OCI-LY1 (cell line): ENCODE data around the gene BRD3OS.
"Not testable (repeated sequence)": the region's sequence is repeated elsewhere in the genome, so short reads cannot be mapped to it uniquely, and the experiment has no call there.

ENCODE experiments used
- H2AFZ ChIP-seq: fragments of 200-600 bp; sonication (generic), shearing (Covaris generic); 2 replicates; pipeline ENCODE4 v1.6.0; 2014; ENCODE audit warnings: antibody characterized with exemption, mild to moderate bottlenecking, low read length
- H3F3A ChIP-seq: fragments of 200-600 bp; sonication (generic), shearing (Covaris generic); 2 replicates; pipeline ENCODE4 v1.6.0; 2014; ENCODE audit warnings: mild to moderate bottlenecking, antibody characterized with exemption, low read length, moderate library complexity; ENCODE audit not compliant: insufficient read depth
- H3K27ac ChIP-seq: fragments of 200-600 bp; sonication (generic); 2 replicates; pipeline ENCODE4 v1.5.1; 2014; ENCODE audit warnings: low read length, mixed run types, mild to moderate bottlenecking, low read depth; ENCODE audit not compliant: poor library complexity, severe bottlenecking
- H3K27me3 ChIP-seq: fragments of 200-600 bp; sonication (generic); 2 replicates; pipeline ENCODE4 v1.6.0; 2014; ENCODE audit warnings: antibody characterized with exemption, mild to moderate bottlenecking, low read length, moderate library complexity; ENCODE audit not compliant: insufficient read depth
- H3K36me3 ChIP-seq: fragments of 200-600 bp; sonication (generic); 2 replicates; pipeline ENCODE4 v1.6.1; 2014; ENCODE audit warnings: mild to moderate bottlenecking, antibody characterized with exemption, low read length, moderate library complexity, mixed read lengths; ENCODE audit not compliant: insufficient read depth
- H3K4me1 ChIP-seq: fragments of 200-600 bp; sonication (generic); 2 replicates; pipeline ENCODE4 v1.5.1; 2014; ENCODE audit warnings: mild to moderate bottlenecking, low read length, moderate library complexity; ENCODE audit not compliant: insufficient read depth, severe bottlenecking
- H3K4me2 ChIP-seq: fragments of 200-600 bp; sonication (generic), shearing (Covaris generic); 2 replicates; pipeline ENCODE4 v1.6.1; 2014; ENCODE audit warnings: low read length
- H3K4me3 ChIP-seq: fragments of 200-600 bp; sonication (generic); 2 replicates; pipeline ENCODE4 v1.5.1; 2014; ENCODE audit warnings: low read length, low read depth, mild to moderate bottlenecking, mixed read lengths; ENCODE audit not compliant: poor library complexity, severe bottlenecking
- H3K79me2 ChIP-seq: fragments of 200-600 bp; shearing (Covaris generic); 2 replicates; pipeline ENCODE4 v1.6.1; 2016; ENCODE audit warnings: mixed run types, low read length, mixed read lengths; ENCODE audit not compliant: insufficient read depth
- H3K9ac ChIP-seq: fragments of 200-600 bp; sonication (generic), shearing (Covaris generic); 2 replicates; pipeline ENCODE4 v1.6.1; 2014; ENCODE audit warnings: mild to moderate bottlenecking, low read length, mixed read lengths
- H3K9me2 ChIP-seq: fragments of 200-600 bp; sonication (generic), shearing (Covaris generic); 2 replicates; pipeline ENCODE4 v1.6.1; 2014; ENCODE audit warnings: low read depth, mild to moderate bottlenecking, low read length, mixed read lengths
- H3K9me3 ChIP-seq: fragments of 200-600 bp; shearing (Covaris generic); 2 replicates; pipeline ENCODE4 v1.6.1; 2014; ENCODE audit warnings: low read length, mixed read lengths
- H4K20me1 ChIP-seq: fragments of 200-600 bp; sonication (generic), shearing (Covaris generic); 2 replicates; pipeline ENCODE4 v1.6.0; 2016; ENCODE audit warnings: mild to moderate bottlenecking, low read length; ENCODE audit not compliant: insufficient read depth
- EZH2 ChIP-seq: fragments of 200-600 bp; sonication (generic), shearing (Covaris generic); IDR thresholded peaks from 2 replicates; pipeline ENCODE4 v1.8.0; 2017; ENCODE audit warnings: borderline replicate concordance, mixed run types, mild to moderate bottlenecking, antibody characterized with exemption, low read length, moderate library complexity, mixed read lengths
- TF ChIP-seq, protein P1 (sequence below): fragments of 200-600 bp; sonication (generic), shearing (Covaris generic); IDR thresholded peaks from 2 replicates; pipeline ENCODE4 v1.5.1; 2017; ENCODE audit warnings: mild to moderate bottlenecking, antibody characterized with exemption, low read length, moderate library complexity, mixed read lengths

BRD3OS gene

DNA sequence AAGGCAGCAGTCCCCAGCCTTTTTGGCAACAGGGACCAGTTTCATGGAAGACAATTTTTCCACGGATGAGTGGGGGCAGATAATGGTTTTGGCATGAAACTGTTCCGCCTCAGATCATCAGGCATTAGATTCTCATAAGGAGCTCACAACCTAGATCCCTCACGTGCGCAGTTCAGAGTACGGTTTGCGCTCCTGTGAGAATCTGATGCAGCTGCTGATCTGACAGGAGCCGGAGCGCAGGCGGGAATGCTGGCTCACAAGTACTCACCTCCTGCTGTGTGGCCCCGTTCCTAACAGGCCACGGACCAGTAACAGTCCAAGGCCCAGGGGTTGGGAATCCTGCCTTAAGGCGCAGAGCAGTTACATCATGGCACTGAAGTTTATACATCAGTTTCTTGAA lies 45.9 kb downstream of the BRD3OS start:
- Histone ChIP-seq H3K4me3 (no peak overlapping the region), H2AFZ (no peak overlapping the region), H3K9me2 (no peaks in the 10 kb centered on the region), H4K20me1 (no peaks in the 10 kb centered on the region), H3K4me2 (no peak overlapping the region), H3K4me1 (peaks cover 10% of the 10 kb centered on the region), H3K27ac (no peak overlapping the region), H3K79me2 (no peaks in the 10 kb centered on the region), H3K9ac (no peak overlapping the region), H3K36me3 (no peaks in the 10 kb centered on the region; the same call in 1 of the 2 replicates), H3K27me3 (peaks cover 14% of the 10 kb centered on the region; the same call in 1 of the 2 replicates), H3K9me3 (0 out of 2 replicates have a peak, but pooled peaks cover 6% of the 10 kb centered on the region), H3F3A (no peaks in the 10 kb centered on the region)
- TF ChIP-seq EZH2, result no peak
- TF ChIP-seq, protein P1, sequence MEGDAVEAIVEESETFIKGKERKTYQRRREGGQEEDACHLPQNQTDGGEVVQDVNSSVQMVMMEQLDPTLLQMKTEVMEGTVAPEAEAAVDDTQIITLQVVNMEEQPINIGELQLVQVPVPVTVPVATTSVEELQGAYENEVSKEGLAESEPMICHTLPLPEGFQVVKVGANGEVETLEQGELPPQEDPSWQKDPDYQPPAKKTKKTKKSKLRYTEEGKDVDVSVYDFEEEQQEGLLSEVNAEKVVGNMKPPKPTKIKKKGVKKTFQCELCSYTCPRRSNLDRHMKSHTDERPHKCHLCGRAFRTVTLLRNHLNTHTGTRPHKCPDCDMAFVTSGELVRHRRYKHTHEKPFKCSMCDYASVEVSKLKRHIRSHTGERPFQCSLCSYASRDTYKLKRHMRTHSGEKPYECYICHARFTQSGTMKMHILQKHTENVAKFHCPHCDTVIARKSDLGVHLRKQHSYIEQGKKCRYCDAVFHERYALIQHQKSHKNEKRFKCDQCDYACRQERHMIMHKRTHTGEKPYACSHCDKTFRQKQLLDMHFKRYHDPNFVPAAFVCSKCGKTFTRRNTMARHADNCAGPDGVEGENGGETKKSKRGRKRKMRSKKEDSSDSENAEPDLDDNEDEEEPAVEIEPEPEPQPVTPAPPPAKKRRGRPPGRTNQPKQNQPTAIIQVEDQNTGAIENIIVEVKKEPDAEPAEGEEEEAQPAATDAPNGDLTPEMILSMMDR, result no peak

DNA sequence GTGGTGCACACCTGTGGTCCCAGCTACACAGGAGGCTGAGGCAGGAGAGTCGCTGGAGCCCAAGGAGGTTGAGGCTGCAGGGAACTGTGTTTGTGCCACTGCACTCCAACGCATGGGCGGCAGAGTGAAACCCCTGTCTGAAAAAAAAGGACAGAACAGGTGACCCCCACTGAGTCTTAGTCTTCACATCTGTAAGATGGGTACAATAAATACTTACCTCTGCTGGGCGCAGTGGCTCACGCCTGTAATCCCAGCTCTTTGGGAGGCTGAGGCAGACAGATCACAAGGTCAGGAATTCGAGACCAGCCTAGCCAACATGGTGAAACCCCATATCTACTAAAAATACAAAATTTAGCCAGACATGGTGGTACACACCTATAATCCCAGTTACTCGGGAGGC lies 47.4 kb downstream of the BRD3OS start:
- H4K20me1 ChIP-seq, H3F3A ChIP-seq, H3K36me3 ChIP-seq, H2AFZ ChIP-seq, H3K4me1 ChIP-seq, H3K9ac ChIP-seq, H3K9me3 ChIP-seq, H3K9me2 ChIP-seq, H3K4me3 ChIP-seq, H3K27ac ChIP-seq, H3K4me2 ChIP-seq, H3K79me2 ChIP-seq: not testable (repeated sequence)
- H3K27me3 ChIP-seq, result peaks cover 14% of the 10 kb centered on the region; the same call in 1 of the 2 replicates

GRCh38 chr9:134073500-134073899 lies 48.2 kb downstream of the BRD3OS start:
- no peak overlapping the region for H3K4me3 ChIP-seq
- H3K4me2 ChIP-seq, result no peak overlapping the region
- 0 out of 2 replicates have a peak, but pooled peaks cover 6% of the 10 kb centered on the region for H3K9me3 ChIP-seq
- no peak overlapping the region for H2AFZ ChIP-seq
- no peaks in the 10 kb centered on the region; the same call in 1 of the 2 replicates for H3K36me3 ChIP-seq
- H3K27me3 ChIP-seq, result peaks cover 14% of the 10 kb centered on the region; the same call in 1 of the 2 replicates
- TF ChIP-seq EZH2, result no peak
- TF ChIP-seq, protein P1, result no peak
- H3K4me1 ChIP-seq, result no peaks in the 10 kb centered on the region
- no peak overlapping the region for H3K9ac ChIP-seq
- H3K27ac ChIP-seq, result no peak overlapping the region
- no peaks in the 10 kb centered on the region for H4K20me1 ChIP-seq
- no peaks in the 10 kb centered on the region for H3K9me2 ChIP-seq
- H3F3A ChIP-seq, result no peaks in the 10 kb centered on the region
- no peaks in the 10 kb centered on the region for H3K79me2 ChIP-seq

- not testable (repeated sequence) for H3K4me1 ChIP-seq, H3K9me3 ChIP-seq, H3K4me3 ChIP-seq, H3K9me2 ChIP-seq, H3K4me2 ChIP-seq, H4K20me1 ChIP-seq, H3K27ac ChIP-seq, H3F3A ChIP-seq, H3K27me3 ChIP-seq, H3K79me2 ChIP-seq, H3K9ac ChIP-seq, H2AFZ ChIP-seq, H3K36me3 ChIP-seq
These were observed 50.4 kb downstream of the BRD3OS start for GRCh38 chr9:134075689-134076088.
